H54 (cell line): ENCODE measurements around the gene MOBP.
"Not testable (repeated sequence)": the region's sequence is repeated elsewhere in the genome, so short reads cannot be mapped to it uniquely, and the experiment has no call there.

Experiments
- DNase-seq: peaks from one replicate; pipeline ENCODE4 v3.0.0; 2011; ENCODE audit warnings: low spot score, mixed read lengths; ENCODE audit not compliant: insufficient read length
- FAIRE-seq: peaks from 3 replicates; lab custom pipeline; 2011; peaks lifted over from hg19 to GRCh38; lab: Jason Lieb, UNC
- POLR2A ChIP-seq: IDR thresholded peaks from 2 replicates; pipeline ENCODE4 v1.6.1; 2011; ENCODE audit warnings: low read depth, mild to moderate bottlenecking, low read length

Gene MOBP, protein sequence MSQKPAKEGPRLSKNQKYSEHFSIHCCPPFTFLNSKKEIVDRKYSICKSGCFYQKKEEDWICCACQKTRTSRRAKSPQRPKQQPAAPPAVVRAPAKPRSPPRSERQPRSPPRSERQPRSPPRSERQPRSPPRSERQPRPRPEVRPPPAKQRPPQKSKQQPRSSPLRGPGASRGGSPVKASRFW

DNA sequence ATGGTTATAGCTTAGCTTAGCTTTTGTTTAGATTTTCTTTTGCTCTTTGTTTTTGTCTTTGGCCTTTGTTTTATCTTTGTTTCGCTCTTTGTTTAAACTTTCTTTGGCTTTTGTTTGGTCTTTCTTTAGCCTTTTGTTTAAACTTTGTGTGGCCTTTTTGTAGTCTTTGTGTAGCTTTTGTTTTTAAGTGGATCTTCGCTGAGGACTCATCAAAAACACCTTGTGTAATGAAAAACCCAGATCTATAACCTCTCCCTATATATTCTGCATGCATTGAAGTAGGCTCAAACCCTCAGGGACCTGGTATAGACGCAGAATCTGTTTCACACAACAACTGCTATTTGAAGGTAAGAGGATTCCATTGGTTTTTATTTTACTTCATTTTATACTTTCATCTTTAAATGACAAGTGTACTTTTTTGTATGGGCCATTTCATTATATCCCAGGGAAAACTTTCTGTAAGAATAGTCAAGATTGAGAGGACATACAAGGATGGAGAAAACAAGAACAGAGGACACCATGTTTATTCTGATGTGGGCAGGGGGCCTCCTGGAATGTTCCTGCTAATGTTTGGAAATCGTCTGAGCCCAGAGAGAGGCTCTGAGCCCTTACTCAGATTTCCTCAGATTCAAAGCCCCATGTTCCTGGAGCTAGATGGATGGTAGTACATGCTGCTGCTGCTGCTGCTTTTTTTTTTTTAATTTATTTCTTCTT lies at the start of gene MOBP:
Gene MOBP (plus strand): TSS at position 287 of the 714 bp plus-strand sequence. CDS start 34,390 bp downstream, outside the sequence.
- TF ChIP-seq POLR2A, result no peak
- FAIRE-seq (no peak), DNase-seq (no peak)

DNA sequence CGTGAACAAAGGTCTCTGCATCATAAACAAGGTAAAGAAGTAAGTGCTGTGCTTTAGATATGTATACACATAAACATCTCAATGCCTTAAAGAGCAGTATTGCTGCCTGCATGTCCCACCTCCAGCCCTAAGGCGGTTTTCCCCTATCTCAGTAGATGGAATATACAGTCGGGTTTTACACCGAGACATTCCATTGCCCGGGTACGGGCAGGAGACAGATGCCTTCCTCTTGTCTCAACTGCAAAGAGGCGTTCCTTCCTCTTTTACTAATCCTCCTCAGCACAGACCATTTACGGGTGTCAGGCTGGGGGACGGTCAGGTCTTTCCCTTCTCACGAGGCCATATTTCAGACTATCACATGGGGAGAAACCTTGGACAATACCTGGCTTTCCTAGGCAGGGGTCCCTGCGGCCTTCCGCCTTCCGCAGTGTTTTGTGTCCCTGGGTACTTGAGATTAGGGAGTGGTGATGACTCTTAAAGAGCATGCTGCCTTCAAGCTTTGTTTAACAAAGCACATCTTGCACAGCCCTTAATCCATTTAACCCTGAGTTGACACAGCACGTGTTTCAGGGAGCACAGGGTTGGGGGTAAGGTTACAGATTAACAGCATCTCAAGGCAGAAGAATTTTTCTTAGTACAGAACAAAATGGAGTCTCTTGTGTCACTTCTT lies 48.8 kb upstream of the MOBP start:
- FAIRE-seq, DNase-seq: not testable (repeated sequence)

DNA sequence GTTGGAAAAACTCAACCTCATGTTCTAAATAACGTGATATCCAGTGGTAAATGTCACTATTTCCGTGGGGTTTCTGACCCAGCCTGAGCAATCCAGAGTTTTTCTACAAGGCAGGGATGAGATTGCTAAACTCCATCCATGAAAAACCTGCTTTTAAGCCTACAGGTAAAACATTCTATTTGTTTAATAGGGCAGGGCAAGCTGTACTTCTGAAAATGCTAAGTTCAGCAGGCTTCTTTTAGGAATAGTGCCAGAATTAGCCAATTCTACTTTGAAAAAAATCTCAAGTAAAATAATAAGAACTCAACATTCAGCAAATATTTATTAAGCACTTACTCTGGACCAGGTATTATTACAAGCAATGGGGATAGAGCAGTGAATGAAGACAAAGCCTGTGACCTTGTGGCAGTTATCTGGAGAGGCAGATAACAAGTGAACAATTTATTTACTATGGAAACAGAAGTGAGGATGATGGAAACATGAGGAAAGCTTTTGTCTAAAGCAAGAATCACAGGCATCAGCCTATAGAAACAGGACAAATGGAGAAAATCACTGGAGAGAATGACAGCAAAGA lies 47.7 kb upstream of the MOBP start:
- no peak for FAIRE-seq
- DNase-seq, result no peak
- no peak for TF ChIP-seq POLR2A

DNA sequence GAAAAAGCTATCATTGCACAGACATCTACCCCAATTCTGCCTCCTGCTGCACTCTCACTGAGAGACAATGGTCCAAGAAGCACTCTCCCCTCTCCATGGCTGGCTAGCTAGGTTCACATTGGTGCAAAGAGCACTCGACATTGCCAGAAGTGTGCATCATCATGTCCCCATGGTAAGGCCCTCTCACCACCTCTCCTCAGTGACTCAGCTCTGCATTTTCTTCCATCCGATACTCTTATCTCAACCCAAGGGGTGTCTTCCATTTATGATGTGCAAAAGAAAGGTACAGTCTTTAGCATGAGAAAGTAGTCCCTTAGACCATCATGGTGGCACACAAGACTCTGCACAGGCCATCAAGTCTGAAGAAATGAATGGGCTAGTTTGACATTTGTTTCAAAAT lies 46.9 kb upstream of the MOBP start:
- DNase-seq, result no peak
- FAIRE-seq, result no peak
- no peak for TF ChIP-seq POLR2A

DNA sequence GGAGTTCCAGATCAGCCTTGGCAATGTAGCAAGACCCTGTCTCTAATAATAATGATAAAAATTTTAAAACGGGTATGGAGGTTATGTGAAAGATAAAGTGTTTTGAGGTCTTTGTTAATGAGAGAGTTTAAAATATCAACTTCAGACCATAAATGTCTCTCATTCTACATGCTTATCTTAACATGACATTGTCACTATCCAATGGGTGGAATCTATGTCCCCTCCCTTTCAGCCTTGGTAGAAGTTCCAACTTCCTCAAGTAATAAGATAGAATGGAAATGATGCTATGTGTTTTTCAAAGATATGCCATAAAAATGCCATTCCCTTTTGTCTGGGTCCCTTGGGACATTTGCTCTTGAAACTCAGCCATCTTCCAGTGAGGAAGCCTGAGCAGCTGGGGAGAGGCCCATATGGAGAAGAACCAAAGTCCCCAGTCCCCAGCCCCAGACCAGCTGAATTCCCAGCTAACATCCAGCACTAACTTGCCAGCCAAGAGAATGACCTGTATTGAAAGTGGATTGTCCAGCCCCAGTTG lies 44.0 kb upstream of the MOBP start:
- FAIRE-seq (no peak), DNase-seq (no peak)
- TF ChIP-seq POLR2A, result no peak

DNA sequence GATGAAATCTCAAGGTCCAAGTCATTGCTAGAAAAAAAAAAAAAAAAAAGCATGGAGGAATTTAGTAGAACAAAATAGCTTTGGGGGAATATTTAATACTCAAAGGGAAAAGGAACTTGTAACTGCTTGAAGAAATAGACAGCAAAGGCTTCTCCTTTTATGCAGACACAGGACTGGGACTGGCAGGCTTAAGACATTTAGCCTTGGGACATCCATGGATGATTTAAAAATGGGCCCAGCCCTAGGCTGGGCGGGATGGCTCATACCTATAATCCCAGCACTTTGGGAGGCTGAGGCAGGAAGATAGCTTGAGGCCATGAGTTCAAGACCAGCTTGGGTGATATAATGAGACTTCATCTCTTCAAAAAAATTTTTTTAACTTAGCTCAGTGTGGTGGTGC lies 41.2 kb upstream of the MOBP start:
- TF ChIP-seq POLR2A, result no peak
- FAIRE-seq (no peak), DNase-seq (no peak)

DNA sequence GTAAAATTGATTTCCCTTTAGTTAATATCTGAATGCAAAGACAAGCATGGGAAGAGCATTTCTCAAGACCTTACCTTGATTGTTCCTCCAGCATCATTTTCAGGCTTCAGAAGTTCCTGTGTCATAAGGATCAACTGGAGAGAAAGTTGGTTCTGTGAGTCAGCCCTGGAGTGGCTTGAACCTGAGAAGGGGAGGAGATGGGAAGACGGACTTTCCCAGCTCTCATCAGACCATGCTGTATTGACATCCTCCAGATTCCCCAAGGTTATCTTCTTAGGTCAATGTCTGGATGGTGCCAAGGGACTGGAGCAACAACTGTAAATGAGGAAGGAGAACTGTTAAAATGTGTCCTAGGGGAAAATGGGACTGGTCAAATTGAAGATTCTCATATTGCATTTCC lies 40.0 kb upstream of the MOBP start:
- FAIRE-seq, result no peak
- no peak for DNase-seq
- TF ChIP-seq POLR2A, result no peak

DNA sequence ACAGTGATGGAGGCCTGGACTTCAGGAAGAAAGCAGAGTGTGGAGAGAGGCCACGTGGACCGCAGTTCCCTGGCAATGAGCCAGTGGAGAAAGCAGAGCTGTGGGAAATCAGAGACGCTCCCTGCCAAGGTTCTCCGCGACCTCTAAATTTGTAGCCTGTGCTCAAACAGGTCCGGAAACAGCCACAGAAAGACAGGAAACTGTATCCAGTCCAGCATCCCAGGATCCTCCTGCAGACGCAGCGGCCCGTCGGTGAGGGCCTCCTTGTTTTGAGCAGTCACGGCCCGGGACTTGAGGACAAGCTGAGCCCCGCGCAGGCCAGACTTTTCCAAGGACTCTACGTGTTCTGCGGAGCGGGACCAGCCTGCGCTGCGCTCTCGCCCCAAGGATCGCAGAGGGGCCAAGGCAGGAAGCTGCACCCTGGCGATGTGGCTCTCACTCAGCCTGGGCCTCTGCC lies 38.7 kb upstream of the MOBP start:
- FAIRE-seq, result no peak
- TF ChIP-seq POLR2A, result no peak
- no peak for DNase-seq

DNA sequence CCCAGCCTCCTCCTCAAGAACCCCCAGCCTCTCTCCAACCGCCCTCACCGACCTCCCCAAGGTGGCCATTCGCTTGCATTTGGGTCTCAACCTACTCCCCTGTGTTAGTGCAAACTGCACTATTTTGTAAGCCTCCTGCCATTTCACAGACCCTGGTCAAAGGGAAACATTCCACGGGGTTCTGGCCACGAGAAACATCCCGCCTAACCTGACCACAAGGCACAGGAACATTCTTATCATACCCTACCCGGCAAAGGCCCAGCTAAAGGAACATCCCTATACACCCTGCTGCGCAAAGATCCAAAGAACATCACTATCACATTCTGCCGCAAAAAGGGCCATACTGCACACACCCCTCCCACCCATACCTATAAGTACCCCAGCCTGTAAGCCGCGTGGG lies 38.0 kb upstream of the MOBP start:
- no peak for FAIRE-seq
- TF ChIP-seq POLR2A, result no peak
- DNase-seq, result no peak

DNA sequence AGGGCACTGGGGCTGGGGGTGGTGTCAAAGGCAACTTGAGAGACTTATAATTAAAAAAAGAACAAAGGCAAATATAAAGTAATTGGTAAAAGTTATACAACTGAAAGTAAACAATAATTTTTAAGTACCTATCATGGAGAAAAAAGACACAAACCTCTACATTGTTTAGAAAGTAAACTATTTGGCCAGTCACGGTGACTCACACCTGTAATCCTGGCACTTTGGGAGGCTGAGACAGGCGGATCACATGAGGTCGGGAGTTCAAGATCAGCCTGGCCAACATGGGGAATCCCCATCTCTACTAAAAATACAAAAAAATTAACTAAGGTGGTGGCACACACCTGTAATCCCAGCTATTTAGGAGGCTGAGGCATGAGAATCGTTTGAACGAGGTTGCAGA lies 35.1 kb upstream of the MOBP start:
- no peak for TF ChIP-seq POLR2A
- no peak for DNase-seq
- no peak for FAIRE-seq

DNA sequence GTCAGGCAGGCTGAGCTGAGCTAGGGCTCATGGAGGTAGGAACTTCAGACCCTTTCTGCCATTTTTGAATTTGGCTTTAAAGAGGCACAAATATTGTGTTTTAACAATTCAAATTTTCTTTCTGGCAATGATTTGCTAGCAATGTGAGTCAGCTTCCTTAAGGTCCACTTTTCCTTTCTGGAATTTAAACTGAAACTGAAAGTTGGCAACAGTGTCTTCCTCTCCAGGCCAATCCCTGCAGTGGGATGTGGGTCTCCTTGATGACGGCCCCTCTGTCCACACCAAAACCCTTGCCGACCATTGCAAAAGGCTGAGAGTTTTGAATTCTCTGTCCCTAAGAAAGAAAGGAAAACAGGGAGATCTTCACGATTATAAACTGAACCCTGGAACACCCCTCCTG lies 33.8 kb upstream of the MOBP start:
- TF ChIP-seq POLR2A, result no peak
- FAIRE-seq (no peak), DNase-seq (no peak)

DNA sequence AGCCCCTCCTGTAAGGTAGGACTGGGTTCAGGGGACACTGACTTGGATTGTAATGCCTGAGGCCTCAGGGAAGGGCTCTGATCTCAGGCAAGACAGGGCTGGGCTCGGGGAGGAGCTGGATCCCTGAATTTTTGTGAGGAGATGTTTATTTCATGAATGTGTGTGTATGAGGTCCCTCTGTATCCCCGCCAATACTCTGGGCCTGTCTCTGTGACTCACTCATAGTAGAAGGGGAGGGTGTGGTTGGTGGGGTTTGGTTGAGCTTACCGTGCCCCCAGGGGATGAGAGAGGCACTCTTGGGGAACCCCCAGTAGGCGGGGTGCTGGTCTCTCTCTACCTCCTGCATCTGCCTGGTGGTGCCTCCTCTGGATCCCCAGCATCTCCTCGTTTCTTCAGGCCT lies 32.9 kb upstream of the MOBP start:
- DNase-seq, result peak; percentile 43
- TF ChIP-seq POLR2A, result no peak
- peak; percentile 87 for FAIRE-seq

DNA sequence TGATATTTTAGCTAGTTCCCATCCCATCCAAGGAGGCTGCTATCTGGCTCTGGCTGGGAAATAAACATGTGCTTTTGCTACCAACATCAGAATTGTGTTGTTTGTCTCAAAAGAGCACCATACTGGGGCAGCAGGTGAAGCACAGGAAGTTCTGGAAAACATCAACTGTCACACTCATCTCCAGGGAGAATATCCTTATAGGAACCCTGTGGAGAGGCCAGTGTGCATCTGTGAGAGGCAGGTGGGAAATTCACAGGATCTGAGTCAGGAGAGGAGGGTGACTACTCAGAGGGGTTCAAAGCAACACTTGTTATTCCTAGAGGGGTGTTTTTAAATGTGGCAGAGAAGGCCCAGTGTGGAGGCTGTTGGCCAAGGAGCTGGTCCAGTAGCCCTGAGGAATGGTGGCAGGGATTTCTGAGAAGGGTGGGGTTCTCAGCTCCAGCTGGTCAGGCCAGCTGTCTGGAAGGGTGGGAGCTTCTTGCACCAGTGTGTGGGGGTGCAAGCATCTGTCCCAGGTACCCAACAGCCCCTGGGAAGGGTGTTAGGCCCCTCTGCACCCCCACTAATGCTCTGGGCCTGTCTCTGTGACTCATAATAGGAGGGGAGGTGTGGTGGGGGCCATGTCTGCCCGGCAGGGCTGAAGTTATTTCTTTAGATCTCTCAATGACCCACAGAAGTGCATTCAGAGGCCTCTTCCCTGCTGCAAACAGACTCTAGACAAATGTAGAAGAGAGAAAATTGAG lies 32.3 kb upstream of the MOBP start:
- DNase-seq (peak; percentile 15), FAIRE-seq (peak; percentile 66)
- no peak for TF ChIP-seq POLR2A
